ENCODE data around the gene MYL4. TPM values are rescaled to one million over a fixed set of nuclear protein-coding genes. Genes with fewer than 3 reads are reported as not detected.

MYL4 gene
- 1.6 TPM for total RNA-seq

GRCh38 chr17:47208744-47209488, at the start of gene MYL4:
MYL4 (plus strand) TSS chr17:47209348; CDS start chr17:47209423, 75 bp downstream.

GRCh38 chr17:47188876-47189731, 20.0 kb upstream of the MYL4 start, which contains the start of gene CDC27:
CDC27 (minus strand) TSS chr17:47189295; CDS start chr17:47189172, 123 bp downstream.

GRCh38 chr17:47253541-47254402, 44.6 kb downstream of the MYL4 start, which contains the start of gene ITGB3:
ITGB3 (plus strand) TSS chr17:47253827; CDS start chr17:47253862, 35 bp downstream.

Small RNA genes within 50 kb of the gene (small RNA-seq; reads per million reads assigned to genes)
- not detected for gene RNU7-186P (ENCODE audit: low replicate concordance)

Other genes with a start within 250 kb of the MYL4 start
- gene RPRML, start 230.1 kb upstream of the MYL4 start, total RNA-seq, result 5.9 TPM
- gene CDC27, start 20.1 kb upstream of the MYL4 start, total RNA-seq, result 126 TPM
- 4.7 TPM for gene ITGB3, start 44.5 kb downstream of the MYL4 start, total RNA-seq
- gene EFCAB13, start 114.6 kb downstream of the MYL4 start, total RNA-seq, result 9.7 TPM

Measured in parietal lobe (tissue), 2 donors.